HG03521 (cell line): ENCODE data around the gene IL22.

Source experiments
- ATAC-seq: cut with Tn5 transposase; IDR thresholded peaks from one replicate; pipeline ENCODE4 v1.9.1; 2021; ENCODE audit warnings: mild to moderate bottlenecking, moderate library complexity; ENCODE audit not compliant: unreplicated experiment

Gene IL22

GRCh38 chr12:68253504-68253903 lies at the start of gene IL22:
TSS of gene IL22 (minus strand) at chr12:68253604. CDS start at chr12:68253448, 156 bp downstream.
- ATAC-seq, result no peak

- ATAC-seq, result no peak
Measured at GRCh38 chr12:68297929-68298328, 44.5 kb upstream of the IL22 start.

- no peak for ATAC-seq
Measured at GRCh38 chr12:68294251-68294650, 40.8 kb upstream of the IL22 start.

- ATAC-seq, result no peak
Measured at GRCh38 chr12:68293347-68293746, 39.9 kb upstream of the IL22 start.

GRCh38 chr12:68292151-68292943 lies 38.9 kb upstream of the IL22 start:
- no peak for ATAC-seq

- ATAC-seq, result no peak
Measured at GRCh38 chr12:68291396-68292036, 38.1 kb upstream of the IL22 start.

GRCh38 chr12:68290126-68290525 lies 36.7 kb upstream of the IL22 start:
- peak; percentile 99 for ATAC-seq

- no peak for ATAC-seq
Measured at GRCh38 chr12:68287106-68287505, 33.7 kb upstream of the IL22 start.

GRCh38 chr12:68286396-68286795 lies 33.0 kb upstream of the IL22 start:
- no peak for ATAC-seq

GRCh38 chr12:68285541-68285940 lies 32.1 kb upstream of the IL22 start:
- no peak for ATAC-seq

- no peak for ATAC-seq
Measured at GRCh38 chr12:68281322-68282077, 28.1 kb upstream of the IL22 start.

GRCh38 chr12:68280240-68280639 lies 26.8 kb upstream of the IL22 start:
- no peak for ATAC-seq

GRCh38 chr12:68279227-68280054 lies 26.0 kb upstream of the IL22 start:
- no peak for ATAC-seq

- no peak for ATAC-seq
Measured at GRCh38 chr12:68276402-68276930, 23.1 kb upstream of the IL22 start.

- no peak for ATAC-seq
Measured at GRCh38 chr12:68272732-68273131, 19.3 kb upstream of the IL22 start.

GRCh38 chr12:68271346-68271745 lies 17.9 kb upstream of the IL22 start:
- ATAC-seq, result no peak

GRCh38 chr12:68270358-68270757 lies 17.0 kb upstream of the IL22 start:
- no peak for ATAC-seq

- ATAC-seq, result no peak
Measured at GRCh38 chr12:68269779-68270178, 16.4 kb upstream of the IL22 start.

GRCh38 chr12:68268967-68269366 lies 15.6 kb upstream of the IL22 start:
- no peak for ATAC-seq

GRCh38 chr12:68267892-68268396 lies 14.5 kb upstream of the IL22 start:
- no peak for ATAC-seq
